GM10266 (cell line): ENCODE results near the gene C11orf91.

ENCODE experiments used
- DNase-seq: peaks from one replicate; pipeline ENCODE4 v3.0.0; 2012; ENCODE audit errors: extremely low spot score
- CTCF ChIP-seq: IDR thresholded peaks from 2 replicates; pipeline ENCODE4 v1.5.1; 2012; ENCODE audit warnings: mild to moderate bottlenecking, low read depth; ENCODE audit not compliant: control insufficient read depth, insufficient read depth; ENCODE audit errors: missing control alignments

The C11orf91 gene

GRCh38 chr11:33725496-33725895 lies 24.9 kb upstream of the C11orf91 start:
- TF ChIP-seq CTCF, result no peak
- no peak for DNase-seq

DNA sequence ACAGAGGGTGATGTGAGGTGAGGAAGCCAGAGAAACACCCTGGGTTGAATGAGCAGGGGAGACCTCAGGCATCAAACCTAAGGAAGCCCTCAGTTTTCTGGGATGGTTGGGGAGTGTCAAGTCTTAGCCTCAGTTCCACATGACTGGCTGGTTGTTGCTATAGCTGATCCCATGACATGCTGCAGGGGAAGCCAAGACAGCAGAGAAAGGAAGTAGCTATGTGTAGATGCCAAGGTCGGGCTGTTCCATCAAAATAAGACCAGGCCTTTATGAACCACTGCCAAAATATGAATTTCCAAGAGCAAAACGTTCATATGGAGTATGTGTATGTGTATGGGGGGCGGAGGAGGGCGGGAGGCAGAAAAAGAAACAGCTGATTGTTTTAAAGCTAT lies 24.0 kb upstream of the C11orf91 start:
- DNase-seq, result no peak
- no peak for TF ChIP-seq CTCF

DNA sequence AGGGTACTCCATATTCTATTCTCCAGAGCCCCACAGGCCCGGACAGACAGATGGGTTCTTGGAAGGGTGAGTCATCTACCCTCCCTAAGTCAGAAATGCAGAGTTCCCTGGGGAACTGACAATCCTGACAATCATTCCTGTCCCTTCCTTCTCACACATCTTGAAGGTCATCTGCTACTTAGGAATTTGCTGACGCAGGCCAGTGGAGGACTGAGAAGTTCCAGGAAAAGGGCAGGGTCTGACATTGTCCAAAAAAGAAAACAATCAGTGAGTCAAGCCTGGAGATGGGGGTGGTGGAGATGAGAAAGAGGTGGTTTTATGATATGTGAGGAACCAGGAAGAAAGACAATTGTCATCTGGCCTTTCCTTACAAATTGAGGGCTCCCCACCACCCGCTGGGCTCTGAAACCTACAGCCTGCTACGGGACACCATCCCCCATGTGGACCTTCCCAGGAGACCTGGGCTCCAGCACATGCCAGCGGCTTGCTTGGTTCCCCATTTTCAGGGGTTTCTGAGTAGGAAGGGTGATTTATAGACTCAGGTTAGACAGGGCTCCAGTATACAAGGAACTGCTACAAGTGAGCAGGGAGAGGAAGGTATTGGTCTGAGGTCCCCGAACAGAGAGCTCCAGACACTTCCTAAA lies 22.7 kb upstream of the C11orf91 start:
- DNase-seq, result no peak
- no peak for TF ChIP-seq CTCF

- peak; percentile 52 for DNase-seq
- no peak for TF ChIP-seq CTCF
Observed at GRCh38 chr11:33722590-33723234, 22.1 kb upstream of the C11orf91 start.

- no peak for DNase-seq
- no peak for TF ChIP-seq CTCF
Observed at GRCh38 chr11:33721984-33722383, 21.4 kb upstream of the C11orf91 start.

DNA sequence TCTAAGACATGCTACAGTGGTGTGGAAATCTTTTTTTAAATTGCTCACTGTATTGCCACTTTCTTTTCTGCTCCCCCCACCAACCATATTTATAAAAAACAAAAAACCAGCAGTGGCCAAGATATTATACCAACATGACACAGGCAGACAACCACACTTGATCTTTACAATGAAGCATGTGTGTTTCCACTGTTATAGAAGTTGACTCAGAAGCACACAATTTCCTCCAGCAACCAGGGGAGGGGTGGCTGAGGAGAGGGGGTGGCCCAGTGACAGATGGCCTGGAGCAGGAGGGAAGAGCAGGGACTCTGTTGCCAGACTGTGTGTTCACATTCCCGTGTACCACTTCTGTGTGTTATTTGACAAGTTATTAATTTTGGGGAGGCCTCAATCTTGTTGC lies 20.8 kb upstream of the C11orf91 start:
- no peak for DNase-seq
- TF ChIP-seq CTCF, result no peak

- DNase-seq, result no peak
- TF ChIP-seq CTCF, result no peak
Observed at GRCh38 chr11:33719587-33719986, 19.0 kb upstream of the C11orf91 start.
